Kidney epithelial cell (primary cell): Measurements from ENCODE around the gene ARF6. TPM values are rescaled to one million over a fixed set of nuclear protein-coding genes. Genes with fewer than 3 reads are reported as not detected.

Experiments used
- DNase-seq: peaks from one replicate; pipeline ENCODE4 v3.0.0-alpha.2; 2010; ENCODE audit warnings: low read depth
- H3K27me3 ChIP-seq: 2 replicates; pipeline ENCODE4 v1.6.0; 2011; ENCODE audit warnings: low read length; ENCODE audit not compliant: control insufficient read depth, insufficient read depth
- H3K36me3 ChIP-seq: 2 replicates; pipeline ENCODE4 v1.5.1; 2011; ENCODE audit warnings: low read length; ENCODE audit not compliant: control insufficient read depth, insufficient read depth
- H3K4me3 ChIP-seq: 2 replicates; pipeline ENCODE4 v1.5.1; 2011; ENCODE audit warnings: low read depth, mild to moderate bottlenecking, control low read depth, low read length
- total RNA-seq: library from RNA; depleted of rRNA; stranded (reverse); fragments of >200 nt; gene quantifications from 2 replicates; pipeline ENCODE4 v1.2.3, GENCODE V29; 2015
- TF ChIP-seq, protein P1 (sequence below): IDR thresholded peaks from 2 replicates; pipeline ENCODE4 v1.5.1; 2011; ENCODE audit warnings: mild to moderate bottlenecking, moderate library complexity, low read length, control low read depth, inconsistent platforms; ENCODE audit not compliant: insufficient read depth, poor library complexity, severe bottlenecking

Gene ARF6
- total RNA-seq, 1 donor from 2014 or later, result 76.3 TPM

DNA sequence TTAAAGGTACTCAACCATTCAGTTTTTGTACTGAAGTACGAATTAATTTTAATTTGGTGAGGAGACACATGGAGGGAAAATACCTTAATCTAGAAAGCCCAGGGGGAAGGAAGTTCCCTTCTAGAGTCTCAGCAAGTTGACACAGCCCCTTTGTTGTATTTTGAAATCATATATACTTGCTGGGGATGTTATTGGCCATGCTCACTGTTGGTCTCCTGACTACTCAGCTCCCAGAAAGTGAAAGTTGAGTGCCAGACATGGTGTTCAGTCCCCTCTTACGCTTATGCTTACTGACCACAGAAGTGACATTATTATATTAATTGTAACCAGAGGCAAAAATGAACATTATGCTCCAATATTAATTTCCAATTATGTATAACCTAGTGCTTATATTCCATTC lies 28.1 kb downstream of the ARF6 start:
- TF ChIP-seq, protein P1, sequence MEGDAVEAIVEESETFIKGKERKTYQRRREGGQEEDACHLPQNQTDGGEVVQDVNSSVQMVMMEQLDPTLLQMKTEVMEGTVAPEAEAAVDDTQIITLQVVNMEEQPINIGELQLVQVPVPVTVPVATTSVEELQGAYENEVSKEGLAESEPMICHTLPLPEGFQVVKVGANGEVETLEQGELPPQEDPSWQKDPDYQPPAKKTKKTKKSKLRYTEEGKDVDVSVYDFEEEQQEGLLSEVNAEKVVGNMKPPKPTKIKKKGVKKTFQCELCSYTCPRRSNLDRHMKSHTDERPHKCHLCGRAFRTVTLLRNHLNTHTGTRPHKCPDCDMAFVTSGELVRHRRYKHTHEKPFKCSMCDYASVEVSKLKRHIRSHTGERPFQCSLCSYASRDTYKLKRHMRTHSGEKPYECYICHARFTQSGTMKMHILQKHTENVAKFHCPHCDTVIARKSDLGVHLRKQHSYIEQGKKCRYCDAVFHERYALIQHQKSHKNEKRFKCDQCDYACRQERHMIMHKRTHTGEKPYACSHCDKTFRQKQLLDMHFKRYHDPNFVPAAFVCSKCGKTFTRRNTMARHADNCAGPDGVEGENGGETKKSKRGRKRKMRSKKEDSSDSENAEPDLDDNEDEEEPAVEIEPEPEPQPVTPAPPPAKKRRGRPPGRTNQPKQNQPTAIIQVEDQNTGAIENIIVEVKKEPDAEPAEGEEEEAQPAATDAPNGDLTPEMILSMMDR, result no peak
- H3K27me3 ChIP-seq, result no peaks in the 10 kb centered on the region
- H3K36me3 ChIP-seq, result no peaks in the 10 kb centered on the region
- no peak overlapping the region for H3K4me3 ChIP-seq
- DNase-seq, result no peak

DNA sequence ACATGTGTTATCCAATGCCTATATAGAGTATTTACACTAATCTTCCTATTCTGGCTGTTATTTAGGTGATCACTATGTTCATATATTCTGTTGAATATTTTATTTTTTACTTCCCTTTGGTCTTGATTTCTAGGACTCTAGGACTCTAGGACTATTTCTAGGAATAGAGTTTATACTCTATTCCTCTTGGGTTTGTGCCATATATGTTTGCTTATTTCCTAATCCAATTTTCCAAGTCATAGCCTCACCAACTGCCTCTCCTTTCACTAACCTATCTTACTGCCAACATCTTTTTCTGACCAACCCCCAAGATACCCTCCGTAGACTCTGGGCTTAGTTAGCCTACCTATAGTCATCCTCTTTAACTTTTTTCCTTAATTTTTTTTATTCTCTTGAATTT lies 28.5 kb downstream of the ARF6 start:
- TF ChIP-seq, protein P1, result no peak
- no peaks in the 10 kb centered on the region for H3K36me3 ChIP-seq
- no peak overlapping the region for H3K4me3 ChIP-seq
- H3K27me3 ChIP-seq, result no peaks in the 10 kb centered on the region
- no peak for DNase-seq

DNA sequence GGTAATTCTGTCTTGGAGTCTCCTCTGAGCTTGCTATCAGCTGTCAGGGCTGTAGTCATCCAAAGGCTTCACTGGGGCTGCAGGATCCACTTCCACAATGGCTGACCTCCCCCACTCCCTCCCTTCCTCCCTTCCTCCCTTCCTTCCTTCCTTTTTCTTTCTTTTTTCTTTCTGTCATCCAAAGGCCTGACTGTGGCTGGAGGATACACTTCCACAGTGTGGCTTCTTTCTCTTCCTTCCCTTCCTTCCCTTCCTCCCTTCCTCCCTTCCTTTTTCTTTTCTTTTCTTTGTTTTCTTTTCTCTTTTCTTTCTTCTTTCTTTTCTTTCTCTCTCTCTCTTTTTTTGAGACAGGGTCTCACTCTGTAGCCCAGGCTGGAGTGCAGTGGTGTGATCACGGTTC lies 30.6 kb downstream of the ARF6 start:
- TF ChIP-seq, protein P1, result no peak
- no peak for DNase-seq
- Histone ChIP-seq H3K27me3 (no peaks in the 10 kb centered on the region), H3K36me3 (no peaks in the 10 kb centered on the region), H3K4me3 (no peak overlapping the region)

DNA sequence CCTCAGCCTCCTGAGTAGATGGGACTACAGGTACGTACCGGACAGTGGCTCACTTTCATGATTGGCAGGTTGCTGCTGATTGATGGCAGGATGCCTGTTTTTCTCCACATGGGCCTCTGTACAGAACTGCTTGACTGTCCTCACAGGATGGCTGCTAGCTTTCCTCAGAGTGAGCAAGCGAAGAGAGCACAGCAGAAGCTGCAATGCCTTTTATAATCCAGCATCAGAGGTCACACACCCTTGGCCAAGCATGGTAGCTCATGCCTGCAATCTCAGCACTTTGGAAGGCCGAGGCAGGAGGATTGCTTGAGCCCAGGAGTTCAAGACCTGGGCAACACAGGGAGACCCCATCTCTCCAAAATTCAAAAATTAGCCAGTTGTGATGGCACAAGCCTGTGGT lies 31.0 kb downstream of the ARF6 start:
- Histone ChIP-seq H3K36me3 (no peaks in the 10 kb centered on the region), H3K27me3 (no peaks in the 10 kb centered on the region), H3K4me3 (no peak overlapping the region)
- DNase-seq, result no peak
- TF ChIP-seq, protein P1, result no peak

DNA sequence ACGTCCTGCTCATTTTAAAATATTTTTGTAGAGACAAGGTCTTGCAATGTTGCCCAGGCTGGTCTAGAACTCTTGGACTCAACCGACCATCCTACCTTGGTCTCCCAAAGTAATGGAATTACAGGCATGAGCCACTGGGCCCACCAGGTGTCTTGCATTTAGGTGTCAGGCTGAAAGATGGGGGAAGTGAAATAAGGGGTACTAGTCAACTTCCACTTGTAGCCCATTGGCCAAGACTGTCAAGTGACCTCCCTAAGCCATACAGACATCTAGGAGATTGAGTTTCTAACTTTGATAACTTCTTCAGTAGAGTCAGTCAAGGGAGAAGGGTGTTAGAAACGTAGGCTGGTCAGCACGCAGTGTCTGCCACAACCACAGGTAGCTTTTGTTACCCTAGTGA lies 32.0 kb downstream of the ARF6 start:
- Histone ChIP-seq H3K36me3 (no peaks in the 10 kb centered on the region), H3K27me3 (no peaks in the 10 kb centered on the region), H3K4me3 (no peak overlapping the region)
- TF ChIP-seq, protein P1, result no peak
- no peak for DNase-seq

DNA sequence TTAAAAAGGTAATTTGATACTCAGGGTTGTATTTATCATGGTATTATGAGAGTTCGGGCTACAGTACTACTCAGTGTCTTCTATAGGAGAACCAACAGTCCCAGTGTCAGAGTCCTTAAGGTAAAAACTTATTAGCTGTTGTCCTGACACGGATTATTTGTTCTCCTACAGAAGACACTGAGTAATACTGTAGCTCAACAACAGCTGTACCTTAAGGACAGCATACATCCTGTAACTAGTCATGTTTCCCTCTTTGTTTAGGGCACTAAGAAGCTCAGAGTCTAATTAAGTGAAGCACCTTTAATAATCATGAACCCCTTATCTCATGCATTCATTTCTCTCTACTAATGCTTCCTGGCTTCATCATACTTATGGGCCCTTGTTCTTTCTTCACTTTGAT lies 33.9 kb downstream of the ARF6 start:
- no peaks in the 10 kb centered on the region for H3K36me3 ChIP-seq
- no peak overlapping the region for H3K4me3 ChIP-seq
- H3K27me3 ChIP-seq, result no peaks in the 10 kb centered on the region
- TF ChIP-seq, protein P1, result no peak
- no peak for DNase-seq
